IPS-18c (cell line): ENCODE data around the gene MCF2L.
A peak's percentile ranks its signal among the peaks of the same experiment; 100 is the strongest.

ENCODE experiments used
- H3K4me3 ChIP-seq: 2 replicates; pipeline ENCODE4 v1.7.0; 2013; ENCODE audit warnings: low read depth, mild to moderate bottlenecking, low read length, moderate library complexity; ENCODE audit not compliant: insufficient read depth
- H3K9me3 ChIP-seq: one replicate; pipeline ENCODE4 v1.6.1; 2013; ENCODE audit warnings: mild to moderate bottlenecking, low read length, moderate library complexity; ENCODE audit not compliant: control insufficient read depth, insufficient read depth

The MCF2L gene

GRCh38 chr13:113043931-113044330 is 74.9 kb downstream of the MCF2L start:
- H3K4me3 ChIP-seq: no peak overlapping the region

DNA sequence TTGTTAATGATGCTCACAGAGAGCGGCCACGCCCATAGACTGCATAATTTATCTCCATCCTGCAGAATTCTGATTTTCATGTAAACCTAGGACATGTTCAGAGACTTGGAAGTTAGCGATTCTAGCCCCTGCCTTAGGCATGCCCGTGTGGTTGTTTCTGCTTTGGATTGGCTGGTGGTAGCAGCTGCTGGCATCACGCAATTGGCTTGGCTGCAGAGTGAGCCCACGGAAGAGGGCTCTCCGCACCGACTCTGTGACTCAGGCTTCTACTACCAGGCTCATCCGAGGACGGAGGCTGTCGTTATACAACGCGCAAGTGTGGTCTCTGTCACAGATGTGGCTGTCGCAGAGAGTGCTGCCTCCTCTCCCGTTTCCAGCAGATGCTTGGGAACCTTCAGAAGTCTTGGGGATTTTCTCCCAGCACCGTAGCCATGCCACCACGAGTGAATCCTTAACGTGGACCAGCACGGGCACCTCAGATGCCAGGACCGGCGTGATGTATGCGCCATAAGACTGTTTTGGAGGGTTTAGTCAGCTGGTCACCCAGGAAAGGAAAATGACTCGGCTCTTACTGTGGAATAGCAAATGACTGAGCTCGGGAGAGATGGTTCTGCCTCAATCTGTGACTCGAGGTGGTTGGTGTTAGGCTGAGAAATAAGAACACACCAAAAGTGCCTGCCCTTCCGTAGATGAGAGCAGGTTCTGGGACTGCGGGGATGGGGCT is 75.5 kb downstream of the MCF2L start:
- Histone ChIP-seq H3K4me3 (no peak overlapping the region), H3K9me3 (no peaks in the 10 kb centered on the region)

More at GRCh38 chr13:113043931-113044330, 74.9 kb downstream of the MCF2L start:
- H3K9me3 ChIP-seq: no peaks in the 10 kb centered on the region

GRCh38 chr13:113045251-113046127 is 76.5 kb downstream of the MCF2L start:
- Histone ChIP-seq H3K4me3 (no peak overlapping the region), H3K9me3 (no peaks in the 10 kb centered on the region)

- Histone ChIP-seq H3K9me3 (no peaks in the 10 kb centered on the region), H3K4me3 (no peak overlapping the region)
These were observed 77.3 kb downstream of the MCF2L start for GRCh38 chr13:113046128-113046882.

DNA sequence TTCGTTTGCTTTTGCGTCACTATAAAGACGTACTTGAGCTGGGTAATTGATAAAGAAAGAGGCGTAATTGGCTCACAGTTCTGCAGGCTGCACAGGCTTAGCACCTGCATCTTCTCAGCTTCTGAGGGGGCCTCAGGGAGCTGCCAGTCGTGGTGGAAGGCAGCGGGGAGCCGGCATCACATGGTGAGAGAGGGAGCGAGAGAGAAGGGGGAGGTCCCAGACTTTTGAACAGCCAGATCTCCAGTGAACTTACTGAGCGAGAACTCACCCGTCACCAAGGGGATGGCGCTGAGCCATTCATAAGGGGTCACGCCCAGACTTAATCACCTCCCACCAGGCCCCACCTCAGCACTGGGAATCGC is 77.8 kb downstream of the MCF2L start:
- H3K4me3 ChIP-seq: no peak overlapping the region
- H3K9me3 ChIP-seq: no peaks in the 10 kb centered on the region

GRCh38 chr13:113047587-113047986 is 78.6 kb downstream of the MCF2L start:
- Histone ChIP-seq H3K4me3 (no peak overlapping the region), H3K9me3 (no peaks in the 10 kb centered on the region)

GRCh38 chr13:113048766-113049165 is 79.8 kb downstream of the MCF2L start:
- Histone ChIP-seq H3K9me3 (no peaks in the 10 kb centered on the region), H3K4me3 (no peak overlapping the region)

GRCh38 chr13:113049521-113049941 is 80.5 kb downstream of the MCF2L start:
- H3K4me3 ChIP-seq: no peak overlapping the region
- H3K9me3 ChIP-seq: no peaks in the 10 kb centered on the region

DNA sequence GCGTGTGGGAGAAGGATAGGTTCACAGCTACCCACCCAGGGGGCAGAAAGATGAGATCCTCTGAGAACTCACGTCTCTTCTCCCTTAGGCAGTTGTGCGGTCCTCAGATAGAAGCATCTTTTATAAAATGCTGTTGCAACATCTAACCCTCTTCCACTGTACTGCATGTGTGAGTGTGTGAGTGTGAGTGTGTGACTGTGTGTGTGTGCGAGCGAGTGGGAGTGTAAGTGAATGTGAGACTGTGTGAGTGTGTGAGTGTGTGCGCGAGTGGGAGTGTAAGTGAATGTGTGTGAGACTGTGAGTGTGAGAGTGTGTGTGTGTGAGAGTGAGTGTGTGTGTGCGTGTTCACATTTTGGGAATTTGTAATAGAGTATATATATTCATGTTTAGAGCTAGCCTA is 81.0 kb downstream of the MCF2L start:
- Histone ChIP-seq H3K9me3 (no peaks in the 10 kb centered on the region), H3K4me3 (no peak overlapping the region)

DNA sequence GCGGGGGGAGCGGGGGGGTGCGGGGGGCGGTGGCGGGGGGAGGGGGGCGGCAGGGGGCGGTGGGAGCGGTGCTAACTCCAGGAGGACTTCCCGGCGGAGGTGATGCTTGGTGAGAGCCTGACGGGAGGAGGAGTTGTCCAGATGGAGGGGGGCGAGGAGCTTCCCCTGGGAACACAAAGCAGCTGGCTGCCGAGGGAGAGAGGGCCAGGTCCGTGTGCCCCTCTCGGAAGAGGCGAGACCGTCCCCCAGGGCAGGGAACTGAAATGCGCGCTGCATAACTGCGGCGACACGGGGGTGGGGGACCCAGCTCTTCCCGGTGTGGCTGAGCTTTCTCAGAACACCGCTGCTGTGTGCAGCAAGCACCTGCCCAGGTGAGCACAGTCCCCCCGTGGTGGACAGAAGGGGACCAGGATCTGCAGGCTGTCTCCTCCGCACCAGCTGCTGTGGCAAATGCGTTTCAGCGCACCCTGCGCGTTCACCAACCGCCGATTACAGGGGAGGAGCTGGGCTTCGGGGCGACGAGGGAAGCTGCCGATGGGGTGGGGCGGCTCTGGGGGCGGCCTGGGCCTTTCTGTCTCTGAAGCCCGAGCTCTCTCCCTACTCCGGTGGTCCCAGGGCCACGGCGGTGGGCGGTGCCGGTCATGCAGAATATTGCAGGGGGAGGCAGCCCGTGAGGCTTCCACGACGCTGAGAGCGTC is 81.9 kb downstream of the MCF2L start:
- Histone ChIP-seq H3K4me3 (peak overlapping the region; percentile 41), H3K9me3 (no peaks in the 10 kb centered on the region)

GRCh38 chr13:113051641-113052040 is 82.6 kb downstream of the MCF2L start:
- Histone ChIP-seq H3K4me3 (no peak overlapping the region), H3K9me3 (peaks cover 3% of the 10 kb centered on the region)

GRCh38 chr13:113052206-113052605 is 83.2 kb downstream of the MCF2L start:
- no peak overlapping the region for H3K4me3 ChIP-seq
- H3K9me3 ChIP-seq: peaks cover 3% of the 10 kb centered on the region

DNA sequence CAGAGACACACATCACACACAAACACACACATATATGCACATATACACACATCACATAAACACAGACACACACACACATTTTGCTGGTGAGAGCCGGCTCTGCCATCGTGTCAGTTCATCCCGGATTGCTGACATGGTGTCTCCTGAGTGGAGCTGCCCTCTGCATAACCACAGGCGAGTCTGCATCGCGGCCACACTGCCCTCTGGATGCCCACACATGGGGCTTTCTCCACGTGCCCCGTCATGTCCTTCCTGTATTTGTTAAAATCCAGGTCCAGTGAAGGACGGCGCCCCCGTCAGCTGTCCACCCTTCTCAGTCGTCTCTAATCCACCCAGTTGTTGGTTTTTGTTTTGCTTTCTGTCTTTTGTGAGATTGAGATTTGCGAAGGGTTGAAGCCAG is 84.0 kb downstream of the MCF2L start:
- no peak overlapping the region for H3K4me3 ChIP-seq
- H3K9me3 ChIP-seq: peaks cover 3% of the 10 kb centered on the region

- H3K9me3 ChIP-seq: peaks cover 4% of the 10 kb centered on the region
- no peak overlapping the region for H3K4me3 ChIP-seq
These were observed 84.4 kb downstream of the MCF2L start for GRCh38 chr13:113053376-113053775.

- H3K4me3 ChIP-seq: no peak overlapping the region
These were observed 85.0 kb downstream of the MCF2L start for GRCh38 chr13:113053801-113054604.

GRCh38 chr13:113057084-113057483 is 88.1 kb downstream of the MCF2L start:
- Histone ChIP-seq H3K9me3 (peaks cover 6% of the 10 kb centered on the region), H3K4me3 (no peak overlapping the region)

More at GRCh38 chr13:113053801-113054604, 85.0 kb downstream of the MCF2L start:
- H3K9me3 ChIP-seq: peaks cover 6% of the 10 kb centered on the region
